Measurements from ENCODE around the gene BMPR1A.
"Not testable (repeated sequence)": the region's sequence is repeated elsewhere in the genome, so short reads cannot be mapped to it uniquely, and the experiment has no call there.

Gene BMPR1A

DNA sequence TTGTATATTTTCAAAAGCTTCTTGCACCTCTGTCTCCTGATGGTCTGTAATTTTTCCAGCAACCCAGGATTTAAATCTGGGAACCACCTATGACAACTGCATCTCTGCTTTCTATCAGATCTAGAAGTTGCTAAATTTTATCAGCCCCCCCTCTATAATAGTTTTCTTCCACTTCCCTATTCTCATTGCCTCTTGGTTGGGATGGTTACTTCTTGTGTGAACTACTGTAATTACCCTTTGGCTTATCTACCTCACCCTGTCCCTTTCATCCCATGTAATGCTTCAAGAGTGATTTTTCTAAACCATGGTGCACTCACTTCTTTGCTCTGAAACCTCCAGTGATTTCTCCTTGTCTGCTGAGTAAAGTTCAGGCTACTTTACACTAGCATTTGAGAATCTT, 92.3 kb downstream of the BMPR1A start:
- no peak for DNase-seq (ENCODE audit: low read depth)

DNA sequence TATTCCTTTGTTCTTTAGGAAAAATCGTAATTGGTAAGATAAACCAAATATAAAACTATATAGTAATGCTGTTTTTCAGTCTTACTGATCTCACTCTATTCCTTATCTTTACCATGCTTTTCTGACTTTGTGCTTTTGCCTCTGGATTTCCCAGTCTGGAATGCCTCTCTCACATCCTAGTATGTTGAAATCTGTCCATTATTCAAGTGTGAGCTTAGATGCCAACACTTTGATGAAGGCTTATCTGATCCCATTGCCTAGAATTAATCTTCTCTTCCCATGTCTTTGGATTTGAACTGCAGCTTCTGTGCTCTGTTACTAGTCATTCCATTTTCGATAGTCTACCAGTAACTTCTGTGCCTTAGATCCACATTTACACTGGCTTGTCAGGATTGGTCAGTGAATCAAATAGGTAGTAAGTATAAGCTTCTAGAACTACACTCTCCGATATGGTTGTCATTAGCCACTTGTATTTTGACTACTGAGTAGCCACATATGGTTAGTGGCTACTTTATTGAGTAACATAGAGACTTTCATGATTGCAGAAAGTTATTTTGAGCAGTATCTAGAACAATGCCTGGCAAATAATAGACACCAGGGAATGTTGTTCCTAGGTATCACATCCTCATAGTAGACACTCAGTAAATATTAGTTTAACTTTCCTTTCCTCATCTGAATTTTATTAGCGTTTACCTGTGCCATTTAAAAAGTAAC, 92.9 kb downstream of the BMPR1A start:
- DNase-seq (ENCODE audit: low read depth), result no peak

DNA sequence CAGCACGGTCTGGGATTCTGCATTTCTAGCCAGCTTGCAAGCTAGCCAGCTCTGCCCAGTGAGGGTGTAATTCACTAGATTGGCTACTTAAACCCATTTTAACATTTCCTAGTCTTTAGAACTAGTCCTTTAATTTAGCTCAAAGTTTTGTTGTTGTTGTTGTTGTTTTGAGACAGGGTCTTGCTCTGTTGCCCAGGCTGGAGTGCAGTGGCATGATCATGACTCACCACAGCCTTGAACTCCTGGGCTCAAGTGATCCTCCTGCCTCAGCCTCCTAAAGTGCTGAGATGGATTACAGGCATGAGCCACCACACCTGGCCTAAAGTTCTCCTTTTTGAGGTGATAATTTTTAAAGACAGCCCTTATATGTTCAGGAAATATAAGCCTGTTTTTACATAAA, 94.1 kb downstream of the BMPR1A start:
- DNase-seq (ENCODE audit: low read depth), result no peak

DNA sequence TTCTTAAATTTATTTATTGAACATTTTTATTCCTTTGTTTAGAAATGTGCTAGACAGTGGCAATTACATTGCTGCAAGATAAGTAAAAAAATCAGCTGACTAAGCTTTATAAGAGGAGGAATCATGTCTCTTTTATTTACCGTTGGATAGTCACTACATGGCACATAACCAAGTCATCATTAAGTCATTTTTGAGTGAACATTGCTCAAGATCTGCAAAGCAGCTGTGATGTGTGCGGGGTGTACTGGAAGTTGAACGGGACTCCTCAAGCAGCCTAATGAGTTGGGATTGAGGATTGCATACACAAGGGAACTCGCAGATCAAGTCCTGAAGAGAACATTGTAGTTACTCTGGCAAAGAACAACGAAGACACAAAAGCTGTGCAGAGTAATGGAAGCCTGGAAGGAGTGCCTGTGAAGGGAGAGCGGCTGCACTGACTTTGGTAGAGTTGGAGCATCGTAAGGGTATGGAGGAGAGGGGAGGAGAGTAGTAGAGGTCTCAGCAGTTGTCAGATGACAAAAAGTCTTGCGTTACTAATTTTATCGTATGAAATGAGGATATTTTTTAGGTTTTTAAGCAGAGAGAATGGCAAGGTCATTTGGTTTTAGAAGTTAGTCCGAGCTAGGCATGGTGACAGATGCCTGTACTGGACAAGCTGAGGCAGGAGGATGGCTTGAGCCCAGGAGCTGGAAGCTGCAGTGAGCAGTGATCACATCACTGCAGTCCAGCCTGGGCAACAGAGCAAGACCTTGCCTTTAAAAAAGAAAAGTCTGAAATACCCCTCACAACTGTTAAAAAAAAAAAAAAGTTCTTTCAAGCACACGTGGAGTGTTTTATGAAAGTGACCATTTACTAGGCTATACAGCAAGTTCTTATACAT, 95.1 kb downstream of the BMPR1A start:
- no peak for DNase-seq (ENCODE audit: low read depth)

DNA sequence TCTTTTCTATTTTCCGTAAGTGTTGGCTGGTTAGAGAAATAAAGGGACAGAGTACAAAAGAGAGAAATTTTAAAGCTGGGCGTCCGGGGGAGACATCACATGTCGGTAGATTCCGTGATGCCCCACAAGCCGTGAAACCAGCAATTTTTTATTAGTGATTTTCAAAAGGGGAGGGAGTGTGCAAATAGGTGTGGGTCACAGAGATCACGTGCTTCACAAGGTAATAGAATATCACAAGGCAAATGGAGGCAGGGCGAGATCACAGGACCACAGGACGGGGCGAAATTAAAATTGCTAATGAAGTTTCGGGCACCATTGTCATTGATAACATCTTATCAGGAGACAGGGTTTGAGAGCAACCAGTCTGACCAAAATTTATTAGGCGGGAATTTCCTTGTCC, 97.2 kb downstream of the BMPR1A start:
- DNase-seq (ENCODE audit: low read depth), result not testable (repeated sequence)

DNA sequence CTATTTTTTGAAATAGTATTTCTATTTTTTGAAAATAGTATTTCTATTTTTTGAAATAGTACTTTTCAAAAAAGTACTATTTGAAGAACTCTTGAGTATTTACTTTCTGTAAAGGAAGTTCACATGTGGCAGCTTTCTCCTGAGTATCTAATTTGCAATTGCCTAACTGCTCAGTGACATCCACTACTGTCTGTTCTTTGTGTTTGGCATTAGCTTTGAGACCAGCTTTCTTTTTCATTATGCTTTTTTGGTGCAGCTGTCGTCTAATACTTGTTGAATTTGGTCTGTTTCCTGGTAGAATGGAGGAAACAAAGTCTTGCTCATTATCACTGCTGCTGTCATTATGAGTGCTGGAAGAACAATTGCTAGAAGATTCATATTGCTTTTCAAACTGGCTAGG, 99.1 kb downstream of the BMPR1A start:
- DNase-seq (ENCODE audit: low read depth), result no peak

DNA sequence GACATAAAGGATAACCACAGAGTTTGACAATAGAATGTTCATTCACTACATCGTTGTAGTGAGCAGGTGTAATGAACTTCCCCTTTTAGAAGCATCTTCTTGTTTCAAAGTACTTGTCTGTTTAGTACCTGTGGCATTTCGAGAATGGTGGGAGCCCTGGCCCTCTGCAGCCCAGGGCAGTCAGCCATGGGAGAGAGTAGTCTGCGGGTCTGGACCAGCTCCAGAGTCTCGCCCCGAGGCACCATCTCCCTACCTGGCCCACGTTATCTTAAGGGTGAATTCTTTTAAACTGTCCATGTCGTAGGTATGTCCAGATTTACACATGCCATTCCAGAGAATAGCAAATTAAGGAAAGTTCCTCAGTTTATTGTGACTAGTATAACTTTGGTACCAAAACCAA, 99.7 kb downstream of the BMPR1A start:
- DNase-seq (ENCODE audit: low read depth), result no peak

DNA sequence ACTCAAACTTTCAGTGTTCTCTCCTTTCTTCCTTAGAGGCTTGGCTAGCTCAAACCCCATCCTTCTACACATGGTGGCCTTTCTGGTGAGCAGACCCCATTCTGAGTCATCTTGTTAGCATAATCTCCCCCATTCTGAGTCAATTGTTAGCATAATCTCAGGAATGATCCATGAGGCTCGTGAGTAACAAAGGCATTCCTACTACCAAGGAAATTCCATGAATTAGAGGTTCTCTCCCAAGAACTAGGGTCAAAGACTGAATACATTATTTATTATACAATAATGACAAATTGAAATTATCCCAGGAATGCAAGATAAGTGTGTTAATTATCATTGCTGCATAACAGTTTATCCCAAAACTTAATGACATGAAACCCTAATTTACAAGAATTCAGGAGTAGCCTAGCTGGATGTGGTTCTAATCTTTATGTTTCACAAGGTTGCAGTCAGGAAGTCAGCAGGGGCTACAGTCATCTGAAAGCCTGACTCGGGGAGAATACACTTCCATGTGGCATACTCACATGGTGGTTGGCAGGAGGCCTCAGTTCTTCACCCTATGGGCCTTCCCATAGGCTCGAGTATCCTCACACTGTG, 100.8 kb downstream of the BMPR1A start:
- DNase-seq (ENCODE audit: low read depth), result peak; percentile 15

DNA sequence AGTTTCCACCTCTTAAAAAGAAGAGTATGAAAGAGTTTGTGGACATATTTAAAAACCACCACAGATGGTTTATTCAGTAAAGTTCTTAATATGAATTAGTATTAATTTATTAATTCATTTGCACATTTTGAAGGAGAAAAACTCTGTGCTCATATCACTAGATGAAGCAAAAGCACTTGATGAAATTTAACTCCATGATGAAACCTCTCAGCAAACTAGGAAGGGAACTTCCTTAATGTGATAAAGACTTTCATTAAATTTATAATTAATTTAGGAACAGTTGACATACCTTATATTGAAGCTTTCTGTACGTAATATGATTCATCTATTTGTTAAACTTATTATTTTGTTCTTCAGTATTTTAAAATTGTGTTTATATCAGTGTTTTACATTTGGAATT, 101.6 kb downstream of the BMPR1A start:
- DNase-seq (ENCODE audit: low read depth), result no peak

DNA sequence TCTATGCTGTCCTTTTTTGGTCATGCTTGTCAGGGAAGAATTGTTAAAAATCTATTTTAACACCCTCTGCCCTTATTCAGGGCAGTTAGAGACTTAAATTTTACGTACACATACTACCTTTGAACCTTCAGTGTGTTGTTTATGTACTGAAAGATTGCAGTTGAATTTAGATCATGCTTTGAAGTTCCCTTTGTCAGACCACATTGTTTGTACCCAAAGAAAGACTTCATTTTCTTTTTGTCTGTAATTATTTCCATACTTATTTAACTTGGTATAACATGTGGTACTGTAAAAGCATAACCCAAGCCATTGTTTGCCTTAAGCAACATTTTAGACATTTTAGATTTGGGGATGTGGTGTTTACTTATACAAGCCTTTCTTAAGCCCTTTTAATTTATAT, 104.9 kb downstream of the BMPR1A start:
- no peak for DNase-seq (ENCODE audit: low read depth)

DNA sequence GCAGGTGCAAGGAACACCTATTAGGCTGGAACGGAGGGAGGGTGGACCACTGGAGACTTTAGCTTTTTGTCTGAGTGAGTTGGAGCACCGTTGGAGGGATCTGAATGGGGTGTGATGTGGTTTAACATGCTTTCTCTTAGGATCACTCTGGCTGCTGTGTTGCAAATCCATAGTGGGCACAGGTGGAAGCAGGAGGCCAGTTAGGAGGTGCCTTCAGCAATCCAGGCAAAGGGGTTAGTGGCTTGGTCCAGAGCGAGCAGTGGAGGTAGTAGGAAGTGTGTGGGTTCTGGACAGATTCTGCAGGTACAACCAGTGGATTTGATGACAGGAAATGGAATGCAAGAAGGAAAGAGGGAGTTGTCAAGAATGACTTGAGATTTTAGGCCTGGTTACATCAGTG, 106.0 kb downstream of the BMPR1A start:
- no peak for DNase-seq (ENCODE audit: low read depth)

DNA sequence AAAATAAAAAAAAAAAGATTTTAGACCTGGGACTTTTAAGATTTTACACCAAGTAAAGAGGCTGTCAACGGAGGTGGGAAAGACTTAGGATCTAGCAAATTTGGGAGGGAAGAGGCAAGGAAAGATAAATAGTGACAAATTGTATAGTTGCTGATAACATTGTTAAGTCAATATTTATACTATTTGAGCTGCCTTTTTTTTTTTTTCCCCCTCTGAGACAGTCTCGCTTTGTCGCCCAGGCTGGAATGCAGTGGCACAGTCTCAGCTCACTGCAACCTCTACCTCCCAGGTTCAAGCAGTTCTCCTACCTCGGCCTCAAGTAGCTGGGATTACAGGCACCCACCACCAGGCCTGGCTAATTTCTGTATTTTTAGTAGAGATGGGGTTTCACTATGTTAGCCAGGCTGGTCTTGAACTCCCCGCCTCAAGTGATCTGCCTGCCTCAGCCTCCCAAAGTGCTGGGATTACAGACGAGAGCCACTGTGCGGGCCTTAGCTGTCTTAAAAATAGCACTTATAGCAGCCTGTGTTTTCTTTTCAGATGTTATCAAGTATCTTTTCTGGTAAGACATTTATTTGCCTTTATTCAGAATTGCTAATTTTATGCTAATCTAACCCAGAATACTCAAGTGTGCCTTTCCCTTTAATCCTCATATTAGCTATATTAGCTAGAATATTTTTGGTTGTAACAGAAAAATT, 106.5 kb downstream of the BMPR1A start:
- no peak for DNase-seq (ENCODE audit: low read depth)

DNA sequence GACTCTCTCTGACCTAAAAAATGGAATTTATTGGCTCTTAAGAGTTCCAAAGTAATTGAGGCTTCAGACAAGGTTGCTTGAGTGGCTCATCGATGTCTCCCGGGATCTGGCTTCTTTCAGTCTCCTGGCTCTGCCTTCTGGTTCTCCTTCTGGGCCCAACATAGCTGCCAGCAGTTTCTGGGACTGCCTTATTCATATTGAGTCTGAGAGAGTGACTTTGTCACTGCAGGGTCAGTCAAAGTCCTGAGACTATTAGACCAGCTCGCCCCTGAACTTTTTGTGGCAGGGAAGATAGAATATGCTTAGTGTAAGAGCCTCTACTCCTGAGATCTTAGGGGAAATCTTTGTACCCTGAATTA, 107.0 kb downstream of the BMPR1A start:
- no peak for DNase-seq (ENCODE audit: low read depth)

DNA sequence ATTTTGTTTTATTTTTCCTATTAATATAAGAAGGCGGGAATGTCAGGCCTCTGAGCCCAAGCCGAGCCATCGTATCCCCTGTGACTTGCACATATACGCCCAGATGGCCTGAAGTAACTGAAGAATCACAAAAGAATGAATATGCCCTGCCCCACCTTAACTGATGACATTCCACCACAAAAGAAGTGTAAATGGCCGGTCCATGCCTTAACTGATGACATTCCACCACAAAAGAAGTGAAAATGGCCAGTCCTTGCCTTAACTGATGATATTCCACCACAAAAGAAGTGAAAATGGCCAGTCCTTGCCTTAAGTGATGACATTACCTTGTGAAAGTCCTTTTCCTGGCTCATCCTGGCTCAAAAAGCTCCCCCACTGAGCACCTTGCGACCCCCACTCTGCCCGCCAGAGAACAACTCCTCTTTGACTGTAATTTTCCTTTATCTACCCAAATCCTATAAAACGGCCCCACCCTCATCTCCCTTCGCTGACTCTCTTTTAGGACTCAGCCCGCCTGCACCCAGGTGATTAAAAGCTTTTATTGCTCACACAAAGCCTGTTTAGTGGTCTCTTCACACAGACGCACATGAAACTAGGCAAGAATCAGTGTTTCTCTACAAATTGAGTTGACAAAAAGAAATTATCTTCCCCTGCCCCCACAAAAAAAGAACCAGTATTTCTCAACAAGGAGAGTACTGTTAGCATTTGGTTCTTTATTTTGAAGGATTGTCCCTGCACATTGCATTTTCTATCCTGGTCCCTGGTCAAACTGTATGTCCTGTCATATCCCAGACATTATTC, 108.8 kb downstream of the BMPR1A start:
- not testable (repeated sequence) for DNase-seq (ENCODE audit: low read depth)

DNA sequence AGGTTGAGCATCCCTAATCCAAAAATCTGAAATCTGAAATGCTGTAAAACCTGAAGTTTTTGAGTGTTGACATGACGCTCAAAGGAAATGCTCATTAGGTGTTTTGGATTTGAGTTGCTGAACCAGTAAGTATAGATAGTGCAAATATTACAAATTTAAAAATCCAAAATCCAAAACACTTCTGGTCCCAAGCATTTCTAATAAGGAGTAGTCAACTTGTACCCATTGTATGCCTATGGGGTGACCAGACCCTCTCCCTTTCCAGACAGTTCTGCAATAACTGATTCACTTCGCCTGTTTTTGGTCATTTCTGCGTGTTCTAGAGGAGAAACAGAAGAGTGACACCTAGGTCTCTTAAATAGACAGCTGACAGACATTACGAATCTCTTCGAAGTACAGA, 110.7 kb downstream of the BMPR1A start:
- no peak for DNase-seq (ENCODE audit: low read depth)

DNA sequence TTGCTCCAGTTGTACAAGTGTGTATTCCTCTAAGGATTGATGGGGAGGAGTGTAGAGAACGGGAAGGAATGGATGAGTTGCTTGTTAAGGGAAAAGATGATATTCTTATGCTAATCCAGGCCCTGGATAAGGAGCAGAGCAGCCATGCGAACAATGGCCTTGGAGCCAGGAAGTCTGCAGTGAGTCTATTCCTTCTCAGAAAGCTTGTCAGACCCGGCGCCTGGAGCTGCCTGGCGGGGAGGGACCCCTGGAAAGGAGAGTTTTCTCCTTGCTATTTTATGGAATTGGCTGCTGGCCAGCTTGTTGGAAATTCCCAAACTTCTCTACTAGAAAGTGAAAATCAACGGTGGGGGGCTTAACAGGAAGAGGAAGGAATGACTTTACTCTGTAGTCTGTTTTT, 111.9 kb downstream of the BMPR1A start:
- no peak for DNase-seq (ENCODE audit: low read depth)

DNA sequence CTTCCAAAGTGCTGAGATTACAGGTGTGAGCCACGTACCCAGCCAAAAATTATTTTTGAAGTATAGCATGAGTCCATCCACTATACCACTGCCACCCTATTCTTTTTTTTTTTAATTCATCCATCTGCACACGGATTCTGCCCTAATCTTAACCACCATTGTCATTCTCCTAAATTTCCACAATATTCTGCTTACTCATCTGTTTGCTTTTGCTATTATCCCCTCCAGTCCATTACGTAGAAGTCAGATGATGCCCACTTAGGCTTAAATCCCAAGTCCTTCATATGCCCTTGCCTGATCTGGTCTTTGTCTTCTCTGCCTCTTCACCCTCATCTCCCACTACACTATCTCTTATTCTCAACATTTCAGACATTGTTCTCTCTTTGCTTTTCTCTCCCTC, 114.3 kb downstream of the BMPR1A start:
- DNase-seq (ENCODE audit: low read depth), result no peak

DNA sequence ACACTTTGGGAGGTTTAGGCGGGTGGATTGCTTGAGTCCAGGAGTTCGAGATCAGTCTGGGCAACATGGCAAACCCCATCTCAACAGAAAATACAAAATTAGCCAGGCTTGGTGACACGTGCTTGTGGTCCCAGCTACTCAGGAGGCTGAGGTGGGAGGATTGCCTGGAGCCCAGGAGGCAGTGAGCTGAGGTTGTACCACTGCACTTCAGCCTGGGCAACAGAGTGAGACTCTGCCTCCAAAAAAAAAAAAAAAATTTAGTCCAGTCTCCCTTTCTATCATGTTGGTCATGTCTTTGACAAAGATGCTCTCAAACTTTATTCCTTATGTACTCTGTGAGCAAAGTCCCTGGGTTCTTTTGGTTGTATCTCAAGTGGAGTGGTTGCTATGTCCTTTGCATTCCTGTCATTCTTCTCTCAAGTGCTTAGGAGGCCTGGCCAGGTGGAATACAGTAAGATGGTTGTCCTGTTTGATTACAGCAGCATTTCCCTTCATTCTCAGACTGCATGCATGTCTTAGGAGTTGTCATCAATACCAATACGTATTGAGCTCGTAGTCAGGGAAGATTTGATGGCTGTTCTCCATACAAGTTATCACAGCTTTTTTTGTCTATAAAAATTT, 115.3 kb downstream of the BMPR1A start:
- no peak for DNase-seq (ENCODE audit: low read depth)

DNA sequence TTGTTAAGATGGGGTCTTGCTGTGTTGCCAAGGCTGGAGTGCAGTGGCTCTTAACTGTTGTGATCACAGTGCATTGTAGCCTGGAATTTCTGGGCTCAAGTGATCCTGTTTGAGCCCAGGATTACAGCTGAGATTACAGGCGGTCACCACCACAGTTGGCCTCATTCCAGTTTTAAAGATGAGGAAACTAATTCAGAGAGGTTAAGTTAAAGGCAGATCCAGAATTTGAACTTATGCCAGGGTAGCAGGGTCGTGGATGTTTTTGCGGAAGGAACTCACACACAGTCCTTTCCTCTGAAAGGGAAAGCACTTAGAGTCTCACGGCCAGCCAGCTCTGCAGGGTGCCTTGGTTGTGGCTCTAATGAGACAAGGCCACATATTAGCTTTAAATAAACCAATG, 116.3 kb downstream of the BMPR1A start:
- DNase-seq (ENCODE audit: low read depth), result no peak

DNA sequence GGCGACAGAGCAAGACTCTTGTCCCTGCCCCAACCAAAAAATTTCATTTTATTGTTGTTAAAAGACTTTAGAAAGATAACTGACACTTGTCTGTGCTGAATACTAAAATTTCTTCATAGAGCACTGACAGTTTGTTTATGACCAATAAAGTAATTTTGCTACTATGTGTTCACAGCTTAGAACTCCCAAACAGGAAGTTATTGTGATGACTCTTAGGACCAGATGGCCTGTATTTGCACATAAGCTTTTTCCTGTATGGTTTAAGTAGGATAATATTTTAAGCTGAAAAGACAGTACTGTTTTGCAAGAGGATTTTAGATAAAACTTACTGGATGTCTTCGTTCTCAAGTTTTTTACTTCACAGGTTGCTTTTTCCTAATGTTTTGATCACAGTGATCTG, 120.3 kb downstream of the BMPR1A start:
- no peak for DNase-seq (ENCODE audit: low read depth)

DNA sequence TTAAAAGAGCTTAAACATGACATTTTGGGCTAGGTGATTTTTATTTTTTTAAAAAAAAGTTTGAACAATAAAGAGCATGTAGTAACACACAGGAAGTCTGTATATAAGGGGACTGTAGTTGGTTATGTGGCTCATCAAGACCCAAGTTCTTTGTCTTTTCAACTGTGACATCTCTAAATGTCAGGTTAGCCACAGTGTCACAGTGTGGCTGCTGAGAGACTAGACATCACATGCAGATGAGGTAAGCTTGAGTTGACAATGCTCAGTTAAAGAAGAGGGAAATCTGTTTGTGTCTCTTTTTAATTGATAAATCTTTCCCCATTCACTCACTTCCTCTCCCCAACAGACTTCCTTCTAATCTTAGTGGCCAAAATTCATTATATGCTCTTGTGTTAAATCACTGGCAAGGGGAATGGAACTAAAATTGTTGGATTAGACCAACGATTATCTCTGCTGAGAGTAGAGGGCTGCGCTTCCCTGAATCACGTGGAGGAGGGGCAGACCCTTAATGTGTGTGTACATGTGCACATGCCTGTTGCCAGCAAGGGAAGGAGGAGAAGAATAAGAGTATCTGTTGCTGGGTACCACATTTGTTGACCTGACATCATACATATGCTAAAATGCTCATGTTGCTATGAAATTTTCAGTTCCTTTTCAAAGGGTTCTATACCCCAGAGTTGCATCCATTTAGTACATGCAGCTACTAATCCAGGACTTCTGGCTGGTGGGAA, 122.7 kb downstream of the BMPR1A start:
- no peak for DNase-seq (ENCODE audit: low read depth)
